ENCODE results near the gene CHST13. TPM values are rescaled to one million over a fixed set of nuclear protein-coding genes. Genes with fewer than 3 reads are reported as not detected.

Gene CHST13
- total RNA-seq, 3 donors from 2014 or later (not counting 1 experiment from before 2014, with no cell fraction given) = 0.19 to 0.20 TPM; not detected in 1

- DNase-seq (no peak), ATAC-seq (no peak)
- TF ChIP-seq CTCF (IDR thresholded peaks at IDR 0.05) = no peak
- no peaks in the 10 kb centered on the region for H3K9me3 Mint-ChIP-seq
- intact Hi-C loops (cut with micrococcal nuclease) = no loop called here
- Histone ChIP-seq H3K27ac (ENCODE audit: low read length) (no peak overlapping the region), H3K9me3 (ENCODE audit: control insufficient read depth, insufficient read depth, low read length) (no peaks in the 10 kb centered on the region), H3K4me3 (ENCODE audit: low read length) (no peak overlapping the region), H3K27me3 (ENCODE audit: control insufficient read depth, insufficient read depth, low read length) (no peaks in the 10 kb centered on the region), H3K4me1 (ENCODE audit: control insufficient read depth, insufficient read depth, low read length) (no peaks in the 10 kb centered on the region), H3K36me3 (ENCODE audit: control insufficient read depth, insufficient read depth, low read length) (no peaks in the 10 kb centered on the region)
- no peaks in the 10 kb centered on the region for H3K4me1 Mint-ChIP-seq
- H3K4me3 Mint-ChIP-seq = no peak overlapping the region
- H3K27ac Mint-ChIP-seq = no peak overlapping the region
- WGBS (ENCODE audit: insufficient coverage) = 47% methylated on average over 3 of the region's 3 CpGs
- no peaks in the 10 kb centered on the region for H3K36me3 Mint-ChIP-seq
- peaks cover 13 to 27% of the 10 kb centered on the region in 2 donors for H3K27me3 Mint-ChIP-seq (ENCODE audit: low read depth in 2 of 2)
Measured at GRCh38 chr3:126568776-126569342, 44.9 kb downstream of the CHST13 start.

DNA sequence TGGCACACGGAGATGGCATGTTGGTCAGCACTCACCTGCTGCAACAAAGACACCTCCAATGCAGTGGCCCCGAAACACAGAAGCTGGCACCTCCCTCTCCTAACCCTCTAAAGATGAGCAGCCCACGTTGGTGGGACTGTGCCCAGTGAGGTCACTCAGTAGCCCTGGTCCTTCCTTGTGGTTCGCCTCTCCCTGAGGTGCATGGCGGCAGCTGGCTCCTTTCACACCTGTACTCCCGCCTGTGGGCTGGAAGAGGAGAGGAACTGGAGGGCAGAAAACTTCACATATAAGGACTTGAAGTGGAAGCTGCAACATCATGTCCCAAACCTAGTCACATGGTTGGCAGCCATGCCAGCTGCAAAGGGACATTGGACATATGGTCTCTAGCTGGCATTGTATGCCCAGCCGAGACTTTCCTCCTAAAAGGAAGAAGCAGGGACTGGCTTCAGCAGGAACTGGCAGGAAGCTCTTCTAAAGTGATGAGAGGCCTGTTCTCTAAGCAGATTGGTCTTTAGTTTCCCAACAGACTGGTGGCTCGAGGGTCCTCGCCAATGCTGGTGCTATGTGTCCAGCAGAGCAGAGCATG lies 45.5 kb downstream of the CHST13 start:
- DNase-seq (no peak), ATAC-seq (no peak)
- no peaks in the 10 kb centered on the region for H3K36me3 Mint-ChIP-seq
- Histone ChIP-seq H3K36me3 (ENCODE audit: control insufficient read depth, insufficient read depth, low read length) (no peaks in the 10 kb centered on the region), H3K4me3 (ENCODE audit: low read length) (no peak overlapping the region), H3K27ac (ENCODE audit: low read length) (no peak overlapping the region), H3K4me1 (ENCODE audit: control insufficient read depth, insufficient read depth, low read length) (no peaks in the 10 kb centered on the region), H3K9me3 (ENCODE audit: control insufficient read depth, insufficient read depth, low read length) (no peaks in the 10 kb centered on the region), H3K27me3 (ENCODE audit: control insufficient read depth, insufficient read depth, low read length) (no peaks in the 10 kb centered on the region)
- H3K4me1 Mint-ChIP-seq = no peaks in the 10 kb centered on the region
- intact Hi-C loops (cut with micrococcal nuclease) = no loop called here
- 77% methylated on average over 8 of the region's 9 CpGs for WGBS (ENCODE audit: insufficient coverage)
- H3K27me3 Mint-ChIP-seq (ENCODE audit: low read depth in 2 of 2) = peaks cover 13 to 29% of the 10 kb centered on the region in 2 donors
- no peak overlapping the region for H3K27ac Mint-ChIP-seq
- H3K4me3 Mint-ChIP-seq = no peak overlapping the region
- no peak for TF ChIP-seq CTCF (IDR thresholded peaks at IDR 0.05)
- H3K9me3 Mint-ChIP-seq = no peaks in the 10 kb centered on the region

DNA sequence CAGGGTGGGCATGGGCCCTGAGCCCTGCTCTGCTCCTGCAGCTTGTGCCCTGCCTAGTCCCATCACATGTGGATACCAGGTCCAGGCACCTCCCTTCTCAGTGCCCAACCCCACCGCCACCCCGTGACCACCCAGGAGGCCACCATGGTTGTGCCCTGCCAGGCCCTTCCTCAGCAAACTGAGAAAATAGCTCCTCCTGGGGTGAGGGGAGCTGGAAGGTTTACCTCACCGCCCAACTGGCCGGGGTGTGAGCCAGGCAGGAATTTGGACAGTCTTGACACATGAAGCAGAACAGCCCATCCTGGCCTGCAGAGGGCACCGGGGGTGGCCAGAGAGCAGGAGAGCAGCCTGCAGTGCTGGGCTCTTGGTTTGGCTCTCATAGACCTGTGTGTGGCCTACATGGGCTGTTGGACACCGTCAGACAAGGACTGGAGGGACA lies 46.2 kb downstream of the CHST13 start:
- no peak overlapping the region for H3K4me3 ChIP-seq (ENCODE audit: low read length)

More for the DNA sequence above, 46.2 kb downstream of the CHST13 start:
- no peak for DNase-seq
- Histone ChIP-seq H3K9me3 (ENCODE audit: control insufficient read depth, insufficient read depth, low read length) (no peaks in the 10 kb centered on the region), H3K36me3 (ENCODE audit: control insufficient read depth, insufficient read depth, low read length) (no peaks in the 10 kb centered on the region), H3K27ac (ENCODE audit: low read length) (no peak overlapping the region), H3K4me1 (ENCODE audit: control insufficient read depth, insufficient read depth, low read length) (no peaks in the 10 kb centered on the region), H3K27me3 (ENCODE audit: control insufficient read depth, insufficient read depth, low read length) (no peaks in the 10 kb centered on the region)
- ATAC-seq = no peak
- WGBS (ENCODE audit: insufficient coverage) = 79% methylated on average over 6 of the region's 6 CpGs
- peaks cover 13 to 29% of the 10 kb centered on the region in 2 donors for H3K27me3 Mint-ChIP-seq (ENCODE audit: low read depth in 2 of 2)
- TF ChIP-seq CTCF (IDR thresholded peaks at IDR 0.05) = no peak
- intact Hi-C loops (cut with micrococcal nuclease) = no loop called here
- H3K27ac Mint-ChIP-seq = no peak overlapping the region
- H3K4me1 Mint-ChIP-seq = no peaks in the 10 kb centered on the region
- no peaks in the 10 kb centered on the region for H3K36me3 Mint-ChIP-seq
- no peak overlapping the region for H3K4me3 Mint-ChIP-seq
- H3K9me3 Mint-ChIP-seq = no peaks in the 10 kb centered on the region

Data from natural killer cell (primary cell).